Medulla oblongata (tissue), 1 donor: ENCODE results near the gene NCKAP5.
A peak's percentile ranks its signal among the peaks of the same experiment; 100 is the strongest.
"Not testable (repeated sequence)": the region's sequence is repeated elsewhere in the genome, so short reads cannot be mapped to it uniquely, and the experiment has no call there.

ENCODE experiments used
- DNase-seq: peaks from one replicate; pipeline ENCODE4 v3.0.0-alpha.2; 2015; ENCODE audit errors: extremely low spot score

NCKAP5 gene

DNA sequence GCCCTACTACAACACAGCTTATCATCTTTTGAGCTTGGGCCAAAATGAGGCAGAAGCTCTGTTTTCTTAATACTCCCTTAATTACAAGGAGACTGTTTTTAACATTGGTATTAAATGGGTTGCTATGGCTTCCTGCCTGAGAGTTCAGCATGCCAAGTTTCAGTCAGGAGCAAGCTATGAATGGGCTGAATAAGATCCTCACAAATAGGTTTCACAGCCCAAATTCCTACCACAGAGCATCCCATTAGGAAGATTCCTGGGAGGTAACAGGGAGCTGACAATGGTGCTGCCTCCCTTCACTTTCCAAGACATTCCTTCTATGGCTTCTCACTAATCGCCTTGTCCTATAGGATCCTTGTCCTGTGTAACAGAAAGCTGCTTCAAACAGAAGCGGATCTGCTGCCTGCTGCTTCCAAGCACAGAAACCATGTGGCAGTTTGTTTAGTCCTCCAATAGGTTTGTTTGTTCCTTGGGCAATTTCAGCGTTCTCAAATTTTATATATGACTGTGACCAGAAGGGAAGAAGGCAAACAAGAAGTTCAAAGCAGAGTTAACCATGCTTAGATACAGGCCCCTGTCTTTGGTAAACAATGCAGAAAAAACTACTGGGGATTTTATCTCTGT lies 70.9 kb downstream of the NCKAP5 start:
- peak; percentile 56 for DNase-seq

DNA sequence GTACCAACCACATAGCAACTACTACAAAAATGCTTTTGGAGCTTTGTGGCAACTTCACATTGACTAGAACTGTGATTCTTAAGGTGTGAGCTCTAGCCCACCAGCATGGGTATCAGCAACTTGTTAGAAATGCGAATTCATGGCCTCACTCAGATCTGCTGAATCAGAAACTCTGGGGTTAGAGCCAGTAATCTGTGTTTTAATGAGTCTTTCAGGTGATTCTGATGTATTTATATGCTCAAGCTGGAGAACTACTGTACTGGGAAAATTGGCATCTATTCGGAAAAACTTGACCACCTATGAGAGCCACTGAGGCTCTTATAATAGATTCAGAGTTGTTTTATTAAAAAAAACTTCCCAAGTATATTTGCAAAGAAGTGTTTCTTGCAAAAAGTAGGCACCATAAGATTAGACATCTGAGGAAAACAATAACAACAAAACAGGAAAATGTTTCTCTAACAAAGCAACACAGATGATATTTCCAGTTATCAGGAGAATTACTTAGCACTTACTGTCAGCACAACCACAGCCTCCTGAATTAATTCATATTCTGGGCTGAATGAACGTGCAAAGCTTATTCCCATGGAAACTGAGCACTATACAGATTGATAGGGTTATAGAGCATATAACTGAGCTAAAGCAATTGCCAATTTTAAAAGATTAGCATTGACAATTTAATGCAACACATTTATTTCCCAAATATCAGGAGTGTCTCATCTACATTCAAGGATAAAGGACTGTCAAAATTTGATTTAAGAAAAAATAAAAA lies 71.6 kb downstream of the NCKAP5 start:
- DNase-seq = no peak

- DNase-seq = no peak
Observed at GRCh38 chr2:133495226-133495625, 73.0 kb downstream of the NCKAP5 start.

GRCh38 chr2:133492719-133493380 lies 75.4 kb downstream of the NCKAP5 start:
- DNase-seq = no peak

DNA sequence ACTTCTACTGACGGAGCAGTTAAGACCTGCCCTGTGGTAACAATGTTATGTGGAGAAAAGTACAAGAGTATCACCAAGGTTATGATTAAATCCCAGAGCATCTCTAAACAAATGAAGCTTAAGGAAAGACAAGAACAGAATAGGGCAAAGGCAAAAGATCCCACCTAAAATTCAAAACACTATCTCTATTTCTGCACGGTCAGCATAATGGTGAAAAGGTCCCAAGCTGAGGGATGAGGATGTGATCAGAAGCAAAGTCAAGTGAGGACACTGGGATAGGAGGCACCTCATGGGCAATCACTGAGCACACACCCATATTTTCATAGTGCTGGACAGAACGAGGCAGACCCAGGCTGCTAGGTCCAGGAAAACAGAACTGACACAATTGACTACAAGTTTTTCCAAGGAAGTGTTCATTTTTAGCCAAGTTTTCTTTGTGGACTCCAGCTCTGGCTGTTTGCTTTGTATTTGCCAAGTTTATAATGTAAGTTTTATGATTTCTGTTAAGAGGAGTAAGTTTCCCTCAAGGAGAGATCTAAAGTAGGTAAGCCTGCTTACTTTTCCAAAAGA lies 77.8 kb downstream of the NCKAP5 start:
- no peak for DNase-seq

- no peak for DNase-seq
Observed at GRCh38 chr2:133489641-133490410, 78.4 kb downstream of the NCKAP5 start.

DNA sequence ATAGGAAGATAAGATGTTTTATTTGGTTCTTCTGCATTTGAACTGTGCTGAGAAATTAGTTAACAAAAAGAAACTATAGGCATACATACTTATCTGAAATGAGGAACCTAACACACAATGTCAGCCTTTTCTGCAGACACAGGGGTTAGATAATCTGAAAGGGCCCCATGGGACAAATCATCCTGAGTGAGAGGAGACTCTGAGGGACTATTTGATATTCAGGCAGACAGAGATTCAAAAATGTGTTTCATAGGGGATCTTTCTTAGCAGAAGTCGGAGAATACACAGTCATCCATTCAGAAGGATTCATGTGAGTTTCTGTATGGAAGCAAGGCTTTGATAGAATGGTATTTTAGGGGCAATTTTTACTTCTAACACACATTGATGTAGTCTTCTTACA lies 79.1 kb downstream of the NCKAP5 start:
- DNase-seq = no peak

- DNase-seq = peak; percentile 77
Observed at GRCh38 chr2:133486771-133487191, 81.5 kb downstream of the NCKAP5 start.

- no peak for DNase-seq
Observed at GRCh38 chr2:133485868-133486267, 82.4 kb downstream of the NCKAP5 start.

GRCh38 chr2:133484784-133485183 lies 83.5 kb downstream of the NCKAP5 start:
- no peak for DNase-seq

GRCh38 chr2:133484106-133484505 lies 84.2 kb downstream of the NCKAP5 start:
- DNase-seq = no peak

GRCh38 chr2:133483181-133483580 lies 85.1 kb downstream of the NCKAP5 start:
- no peak for DNase-seq

DNA sequence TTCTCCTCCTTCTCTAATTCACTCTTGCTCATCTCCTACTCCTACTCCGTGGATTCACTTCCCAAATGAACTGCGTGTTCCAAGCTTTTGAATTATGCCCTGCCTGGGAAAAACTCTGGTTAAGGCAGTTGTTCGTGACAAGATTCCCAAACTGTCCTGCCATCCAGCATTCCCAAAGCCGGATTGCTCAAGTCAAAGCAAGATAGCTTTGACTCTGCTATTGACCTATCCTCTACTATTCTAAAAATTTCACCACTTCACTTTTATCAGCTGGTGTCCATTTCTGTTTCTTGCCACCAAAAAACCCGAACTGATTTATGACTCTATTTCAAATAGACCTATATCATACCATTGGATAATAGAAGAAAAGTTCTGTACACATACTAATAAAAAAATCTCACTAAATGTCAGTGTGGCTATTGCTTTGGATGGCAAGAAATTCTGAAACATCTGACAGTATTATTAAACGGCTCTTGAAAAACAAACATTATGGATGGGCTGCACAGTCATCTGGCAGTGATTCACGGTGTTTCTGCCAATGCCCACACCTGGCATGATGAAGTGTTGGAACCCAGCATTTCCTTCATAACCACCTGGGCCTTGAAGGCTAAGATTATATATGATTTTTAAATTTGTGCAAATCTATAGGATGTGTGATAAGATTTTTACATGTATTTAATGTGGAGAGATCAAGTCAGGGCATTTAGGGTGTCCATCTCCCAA lies 87.4 kb downstream of the NCKAP5 start:
- no peak for DNase-seq

DNA sequence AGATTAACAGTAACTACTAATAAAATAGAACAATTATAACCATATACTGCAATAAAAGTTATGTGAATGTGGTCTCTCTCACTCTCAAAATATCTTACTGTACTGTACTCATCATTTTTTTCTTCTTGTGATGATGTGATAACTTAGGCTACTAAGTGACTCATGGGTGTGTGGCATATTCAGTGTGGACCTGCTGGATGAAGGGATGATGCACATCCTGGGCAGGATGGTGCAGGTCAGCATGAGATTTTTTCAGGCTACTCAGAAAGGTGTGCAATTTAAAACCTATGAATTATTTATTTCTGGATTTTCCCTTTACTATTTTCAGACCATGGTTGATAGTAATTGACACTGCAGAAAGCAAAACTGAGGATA lies 90.7 kb downstream of the NCKAP5 start:
- DNase-seq = no peak

DNA sequence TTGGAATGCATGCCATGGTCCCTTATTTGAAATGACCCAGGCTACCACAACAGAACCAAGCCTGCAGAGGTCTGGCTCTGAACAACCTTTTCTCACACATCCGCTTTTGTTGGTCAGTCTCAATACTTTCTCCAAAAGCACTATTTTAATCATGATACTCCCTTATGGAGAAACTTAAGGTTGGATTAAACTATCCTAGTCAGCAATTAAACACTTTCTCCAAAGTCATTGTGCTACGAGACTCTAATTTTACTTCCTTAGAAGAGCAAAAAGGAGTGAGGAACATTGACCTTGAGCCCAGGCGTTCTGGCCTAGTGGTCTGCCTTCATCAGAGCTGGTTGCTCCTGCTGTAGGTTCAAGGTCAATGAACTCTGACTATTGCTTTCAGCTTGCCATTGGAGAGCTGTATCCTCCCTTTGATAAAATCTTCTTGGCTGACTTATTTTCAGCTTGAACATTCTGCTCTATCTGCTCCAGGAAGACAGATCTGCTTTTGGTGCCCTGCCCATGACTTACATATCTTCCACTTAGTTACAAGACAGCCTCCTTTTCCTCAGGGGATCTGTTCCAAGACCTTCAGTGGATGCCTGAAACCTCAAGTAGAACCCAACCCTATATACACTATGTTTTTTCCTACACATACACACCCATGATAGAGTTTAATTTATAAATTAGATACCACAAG lies 91.2 kb downstream of the NCKAP5 start:
- no peak for DNase-seq

DNA sequence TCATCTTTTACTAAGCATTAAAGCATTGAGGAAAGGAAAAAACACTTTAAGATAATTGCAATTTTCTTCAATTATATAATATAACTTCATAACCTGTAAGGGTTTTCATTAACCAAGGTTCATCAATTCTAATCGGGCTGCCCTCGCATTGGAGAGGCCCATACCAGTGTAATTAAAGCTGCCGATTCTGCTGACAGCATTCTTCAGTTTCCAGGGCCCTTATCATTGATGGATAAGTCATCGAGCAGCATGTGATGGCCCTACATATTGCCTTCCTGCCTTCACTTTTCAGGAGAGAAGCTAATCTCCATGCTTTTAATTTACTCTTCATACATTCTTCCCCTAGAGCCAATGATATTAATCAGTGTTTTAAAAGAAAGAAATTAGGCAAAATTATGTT lies 92.0 kb downstream of the NCKAP5 start:
- DNase-seq = no peak

DNA sequence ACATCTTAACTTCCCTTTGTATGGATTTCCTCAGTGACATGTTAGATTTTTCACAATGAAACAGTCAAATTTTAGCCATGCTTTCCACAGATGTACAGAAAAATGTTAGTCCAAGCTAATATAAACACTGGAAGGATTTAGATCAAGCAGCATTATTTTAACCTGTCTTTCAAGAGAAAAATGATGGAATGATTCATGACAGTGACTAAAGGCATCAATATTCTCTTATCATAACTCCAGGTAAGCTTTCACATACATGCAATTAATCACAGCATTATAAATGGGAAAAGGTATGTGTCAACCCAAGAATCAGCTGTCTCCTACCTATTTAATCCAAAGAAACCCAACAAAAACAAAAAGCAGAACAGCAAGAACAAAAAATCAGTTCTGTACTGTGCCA lies 92.7 kb downstream of the NCKAP5 start:
- no peak for DNase-seq

DNA sequence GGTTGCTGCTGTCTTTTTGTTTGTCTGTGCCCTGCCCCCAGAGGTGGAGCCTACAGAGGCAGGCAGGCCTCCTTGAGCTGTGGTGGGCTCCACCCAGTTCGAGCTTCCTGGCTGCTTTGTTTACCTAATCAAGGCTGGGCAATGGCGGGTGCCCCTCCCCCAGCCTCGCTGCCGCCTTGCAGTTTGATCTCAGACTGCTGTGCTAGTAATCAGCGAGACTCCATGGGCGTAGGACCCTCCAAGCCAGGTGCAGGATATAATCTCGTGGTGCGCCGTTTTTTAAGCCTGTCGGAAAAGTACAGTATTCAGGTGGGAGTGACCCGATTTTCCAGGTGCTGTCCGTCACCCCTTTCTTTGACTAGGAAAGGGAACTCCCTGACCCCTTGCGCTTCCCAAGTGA lies 97.8 kb downstream of the NCKAP5 start:
- DNase-seq = not testable (repeated sequence)

GRCh38 chr2:133462811-133463210 lies 105.5 kb downstream of the NCKAP5 start:
- DNase-seq = no peak

DNA sequence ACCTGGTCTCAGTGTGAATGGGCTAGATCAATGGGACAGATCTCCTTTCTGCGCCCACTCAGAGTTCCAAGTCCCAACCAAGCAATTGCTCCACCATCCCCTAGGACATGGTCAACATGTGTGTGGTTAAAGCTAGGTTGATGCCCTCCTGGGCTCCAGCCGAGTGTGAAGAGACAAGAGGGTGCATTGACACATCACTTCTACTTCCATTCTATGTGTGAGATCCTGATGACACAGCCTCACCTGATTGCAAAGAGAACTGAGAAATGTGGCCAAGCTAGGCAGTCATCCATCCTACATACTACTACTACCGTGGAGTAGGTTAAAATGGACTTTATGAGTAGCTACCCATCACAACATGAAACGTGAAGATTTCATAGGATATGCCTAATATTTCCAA lies 106.8 kb downstream of the NCKAP5 start:
- DNase-seq = no peak

- no peak for DNase-seq
Observed at GRCh38 chr2:133459590-133459989, 108.7 kb downstream of the NCKAP5 start.
